Activated CD4-positive, alpha-beta T cell treated with anti-CD3 and anti-CD28 coated beads for 36 hours (primary cell): ENCODE results near the gene CUL2. TPM values are rescaled to one million over a fixed set of nuclear protein-coding genes. Genes with fewer than 3 reads are reported as not detected.

ENCODE experiments used
- ATAC-seq: fragments of 200-7000 bp; cut with Tn5 transposase; one replicate; pipeline ENCODE4 v1.10.0; 2021; ENCODE audit warnings: mild to moderate bottlenecking, moderate library complexity
- CTCF ChIA-PET: fragments of 350-600 bp; sonication (Branson Sonifier 250); formaldehyde crosslinking; loops from one replicate; lab custom pipeline; 2021; ENCODE audit warnings: antibody characterized with exemption; lab: Charles Lee
- POLR2A ChIA-PET: fragments of 350-600 bp; sonication (Branson Sonifier 250); formaldehyde crosslinking; loops from one replicate; lab custom pipeline; 2021; ENCODE audit warnings: antibody characterized with exemption, inconsistent platforms; lab: Charles Lee
- DNase-seq: peaks from one replicate; pipeline ENCODE4 v3.0.0-alpha.2; 2020
- H3K27ac Mint-ChIP-seq: one replicate; pipeline ENCODE4 v1.8.0; 2021; ENCODE audit warnings: mixed read lengths
- H3K27me3 Mint-ChIP-seq: one replicate; pipeline ENCODE4 v1.8.0; 2021; ENCODE audit warnings: mixed read lengths
- H3K36me3 Mint-ChIP-seq: one replicate; pipeline ENCODE4 v1.8.0; 2021; ENCODE audit warnings: low read depth, mixed read lengths
- H3K4me1 Mint-ChIP-seq: one replicate; pipeline ENCODE4 v1.8.0; 2021; ENCODE audit warnings: mixed read lengths
- H3K4me3 Mint-ChIP-seq: one replicate; pipeline ENCODE4 v1.8.0; 2021; ENCODE audit warnings: mild to moderate bottlenecking, moderate library complexity, mixed read lengths
- H3K9me3 Mint-ChIP-seq: one replicate; pipeline ENCODE4 v1.8.0; 2021; ENCODE audit warnings: low read depth, mixed read lengths
- intact Hi-C, 2 experiments: fragments of 100-400 bp; cut with DNase I in 1 of 2; cut with micrococcal nuclease in 1 of 2; formaldehyde crosslinking; loops; one replicate each; pipeline versions ENCODE4 v1.14.2 to v1.15.1; 2022 to 2024; cut with DNase I, micrococcal nuclease
- microRNA-seq: library from miRNA; unstranded; fragments of <30 nt; microRNA quantifications from one replicate; pipeline ENCODE4 v1.2.0, GENCODE V29; 2021; ENCODE audit warnings: borderline replicate concordance
- total RNA-seq, 2 experiments: library from RNA; stranded (reverse); gene quantifications; one replicate each; pipeline ENCODE4 v1.2.3, GENCODE V29; 2021

Gene CUL2
- total RNA-seq, 2 experiments from 2014 or later, result 42.7 to 45.3 TPM

DNA sequence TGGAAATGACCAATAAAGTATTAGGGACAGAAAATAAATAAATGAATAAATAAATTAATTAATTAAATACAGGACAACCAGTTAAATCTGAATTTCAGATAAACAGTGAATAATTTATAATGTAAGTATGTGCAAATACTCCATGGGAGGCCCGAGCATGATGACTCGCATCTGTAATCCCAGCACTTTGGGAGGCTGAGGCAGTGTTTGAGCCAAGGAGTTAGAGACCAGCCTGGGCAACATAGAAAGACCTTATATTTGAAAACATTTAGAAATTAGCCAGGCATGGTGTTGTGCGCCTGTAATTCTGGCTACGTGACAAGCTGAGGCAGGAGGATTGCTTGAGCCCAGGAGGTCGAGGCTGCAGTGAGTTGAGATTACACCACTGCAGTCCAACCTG lies 123.7 kb downstream of the CUL2 start:
- H3K4me1 Mint-ChIP-seq, result no peaks in the 10 kb centered on the region
- no peak overlapping the region for H3K27ac Mint-ChIP-seq
- ChIA-PET CTCF (interaction anchor here (0.6 kb wide), 1 partner anchor 25 kb away, joined by 3 read pairs; no protein-coding TSS in a partner anchor), POLR2A (no interaction called here)
- ATAC-seq, result no peak
- DNase-seq, result no peak
- H3K4me3 Mint-ChIP-seq, result no peak overlapping the region
- H3K36me3 Mint-ChIP-seq, result no peaks in the 10 kb centered on the region
- intact Hi-C loops, result no loop called here
- peaks cover 5% of the 10 kb centered on the region for H3K27me3 Mint-ChIP-seq
- no peaks in the 10 kb centered on the region for H3K9me3 Mint-ChIP-seq

DNA sequence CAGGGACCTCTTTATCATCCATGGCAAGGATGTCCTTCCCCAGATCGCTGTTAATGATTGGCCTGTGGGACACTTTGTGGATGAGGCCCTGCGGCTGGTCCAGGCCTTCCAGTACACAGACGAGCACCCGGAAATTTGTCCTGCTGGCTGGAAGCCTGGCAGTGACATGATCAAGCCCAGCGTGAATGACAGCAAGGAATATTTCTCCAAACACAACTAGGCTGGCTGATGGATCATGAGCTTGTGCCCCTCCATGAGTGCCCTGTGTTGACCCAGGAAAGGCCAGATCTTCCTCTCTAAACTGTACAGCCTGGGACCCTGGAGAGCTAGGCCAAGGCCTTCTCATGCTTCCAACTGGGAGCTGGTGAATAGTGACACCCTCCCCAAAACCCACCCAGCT lies 124.1 kb downstream of the CUL2 start:
- Mint-ChIP-seq H3K9me3 (no peaks in the 10 kb centered on the region), H3K27ac (no peak overlapping the region), H3K4me3 (no peak overlapping the region), H3K36me3 (no peaks in the 10 kb centered on the region), H3K27me3 (peaks cover 5% of the 10 kb centered on the region), H3K4me1 (no peaks in the 10 kb centered on the region)
- DNase-seq (no peak), ATAC-seq (no peak)
- ChIA-PET POLR2A (no interaction called here), CTCF (interaction anchor here (0.6 kb wide), 1 partner anchor 25 kb away, joined by 3 read pairs; no protein-coding TSS in a partner anchor)
- intact Hi-C loops, result no loop called here

DNA sequence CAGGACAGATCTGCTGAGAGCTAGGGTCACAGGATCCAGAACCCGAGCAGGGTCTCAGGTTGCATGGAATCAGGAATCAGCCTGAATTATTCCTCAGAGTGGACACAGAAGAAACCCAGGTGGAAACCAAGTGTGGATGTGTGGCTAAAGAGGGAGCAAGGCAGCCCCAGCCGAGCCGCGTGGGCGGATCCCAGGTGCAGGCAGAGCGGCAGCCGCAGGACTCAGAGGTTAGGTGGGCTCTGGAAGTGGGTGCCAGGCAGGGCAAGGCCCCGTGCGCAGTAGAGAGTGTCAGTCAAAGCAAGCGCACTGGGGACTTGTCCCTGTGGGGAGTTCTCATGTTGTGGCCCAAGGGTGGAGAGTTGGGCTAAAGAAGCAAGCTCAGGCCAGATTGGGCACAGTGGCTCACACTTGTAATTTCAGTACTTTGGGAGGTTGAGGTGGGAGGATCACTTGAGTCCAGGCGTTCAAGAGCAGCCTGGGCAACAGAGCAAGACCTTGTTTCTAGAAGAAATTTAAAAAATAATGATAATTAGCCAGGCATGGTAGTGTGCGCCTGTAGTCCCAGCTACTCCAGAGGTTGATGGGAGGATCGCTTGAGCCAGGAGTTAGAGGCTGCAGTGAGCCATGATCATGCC lies 125.9 kb downstream of the CUL2 start:
- no peak for ATAC-seq

DNA sequence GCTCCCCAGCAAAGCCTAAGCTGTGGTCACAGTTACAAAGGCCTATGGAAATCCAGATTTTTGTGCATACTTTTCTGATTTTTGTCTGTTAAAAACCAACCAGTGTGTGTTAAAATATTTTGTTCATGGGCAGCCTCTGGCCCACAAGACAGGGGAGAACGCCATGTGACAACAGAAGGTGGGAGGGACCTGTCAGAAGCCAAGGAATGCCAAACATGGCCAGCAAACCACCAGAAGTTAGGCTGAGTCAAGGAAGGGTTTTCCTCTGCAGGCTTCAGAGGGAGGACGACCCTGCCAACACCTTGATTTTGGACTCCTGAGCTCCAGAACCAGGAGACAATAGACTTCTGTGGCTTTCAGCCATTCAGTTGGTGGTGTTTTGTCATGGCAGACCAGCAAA lies 127.3 kb downstream of the CUL2 start:
- no peak overlapping the region for H3K27ac Mint-ChIP-seq
- H3K4me1 Mint-ChIP-seq, result no peaks in the 10 kb centered on the region

More for the DNA sequence above, 125.9 kb downstream of the CUL2 start:
- Mint-ChIP-seq H3K27me3 (no peaks in the 10 kb centered on the region), H3K9me3 (no peaks in the 10 kb centered on the region), H3K4me1 (no peaks in the 10 kb centered on the region), H3K27ac (no peak overlapping the region), H3K36me3 (no peaks in the 10 kb centered on the region), H3K4me3 (no peak overlapping the region)
- intact Hi-C loops, result no loop called here
- ChIA-PET CTCF (interaction anchor here (0.6 kb wide), 1 partner anchor 30 kb away, joined by 5 read pairs; no protein-coding TSS in a partner anchor), POLR2A (no interaction called here)
- no peak for DNase-seq

DNA sequence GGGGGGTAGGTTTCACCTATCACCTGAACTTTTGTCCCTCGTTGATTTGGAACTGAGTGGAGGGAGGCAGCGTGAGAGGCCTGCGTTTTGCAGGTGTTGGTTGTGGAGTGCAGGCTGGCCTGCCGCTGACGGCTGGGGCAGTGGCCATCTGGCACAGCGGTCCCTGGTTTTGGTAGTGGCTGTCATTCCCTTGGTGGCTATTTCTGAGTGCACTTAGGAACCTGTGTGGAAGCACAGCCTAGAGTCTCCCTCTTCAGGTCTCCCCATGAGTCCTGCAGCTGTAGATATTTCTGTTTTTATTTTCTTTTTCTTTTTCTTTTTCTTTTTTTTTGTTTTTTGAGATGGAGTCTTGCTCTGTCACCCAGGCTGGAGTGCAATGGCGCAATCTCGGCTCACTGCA lies 129.2 kb downstream of the CUL2 start:
- Mint-ChIP-seq H3K27ac (no peak overlapping the region), H3K9me3 (no peaks in the 10 kb centered on the region), H3K36me3 (no peaks in the 10 kb centered on the region), H3K4me1 (no peaks in the 10 kb centered on the region), H3K27me3 (no peaks in the 10 kb centered on the region), H3K4me3 (no peak overlapping the region)
- ChIA-PET POLR2A (no interaction called here), CTCF (no interaction called here)
- intact Hi-C loops, result no loop called here
- no peak for DNase-seq
- ATAC-seq, result no peak

More for the DNA sequence above, 127.3 kb downstream of the CUL2 start:
- no peaks in the 10 kb centered on the region for H3K27me3 Mint-ChIP-seq
- ChIA-PET CTCF (interaction anchor here (0.6 kb wide), 1 partner anchor 235 kb away, joined by 3 read pairs; no protein-coding TSS in a partner anchor), POLR2A (no interaction called here)
- no peaks in the 10 kb centered on the region for H3K9me3 Mint-ChIP-seq
- no peak for DNase-seq
- no peaks in the 10 kb centered on the region for H3K36me3 Mint-ChIP-seq
- H3K4me3 Mint-ChIP-seq, result no peak overlapping the region
- intact Hi-C loops, result no loop called here
- ATAC-seq, result no peak

DNA sequence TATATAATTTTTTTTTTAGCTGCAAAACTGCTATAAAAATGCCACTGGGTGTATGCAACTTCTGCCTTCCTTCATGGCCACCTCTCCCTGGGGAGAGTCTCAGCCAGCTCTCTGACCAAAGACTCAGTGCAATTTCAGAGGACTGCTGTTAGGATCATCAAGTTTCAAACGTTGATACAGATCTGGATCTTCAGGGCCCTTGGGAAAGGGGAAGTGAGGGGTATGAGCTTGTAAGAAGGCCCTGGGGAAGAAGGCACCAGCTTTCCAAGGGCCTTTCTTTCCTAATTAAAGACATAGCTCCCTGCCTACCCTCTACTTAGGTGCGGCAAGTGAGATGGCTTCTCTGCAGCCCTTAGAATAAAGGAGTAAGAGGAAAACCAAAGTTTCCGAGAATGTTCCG lies 130.4 kb downstream of the CUL2 start:
- ChIA-PET POLR2A (no interaction called here), CTCF (interaction anchor here (0.7 kb wide), 1 partner anchor 33 kb away, joined by 4 read pairs; no protein-coding TSS in a partner anchor)
- Mint-ChIP-seq H3K9me3 (no peaks in the 10 kb centered on the region), H3K4me1 (no peaks in the 10 kb centered on the region), H3K27ac (no peak overlapping the region), H3K27me3 (no peaks in the 10 kb centered on the region), H3K4me3 (no peak overlapping the region), H3K36me3 (no peaks in the 10 kb centered on the region)
- no peak for DNase-seq
- no peak for ATAC-seq
- intact Hi-C loops, result no loop called here

DNA sequence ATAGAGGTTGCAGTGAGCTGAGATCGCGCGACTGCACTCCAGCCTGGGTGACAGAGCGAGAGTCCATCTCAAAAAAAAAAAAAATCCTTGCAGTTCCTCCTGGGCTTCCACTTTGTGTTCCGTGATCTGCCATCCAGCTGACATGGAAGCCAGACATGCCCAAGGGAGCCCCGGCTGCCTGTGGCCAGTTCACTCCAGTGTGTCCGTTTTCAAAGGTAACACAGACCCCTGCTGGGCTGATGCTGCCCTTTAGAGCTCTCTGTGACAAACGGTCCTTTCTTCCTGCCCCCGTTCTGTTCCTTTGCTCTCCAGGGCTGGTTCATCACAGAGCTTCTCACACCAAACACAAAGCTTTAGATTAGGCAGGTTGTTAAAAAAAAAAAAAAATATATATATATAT lies 130.8 kb downstream of the CUL2 start:
- ChIA-PET POLR2A (no interaction called here), CTCF (interaction anchor here (0.7 kb wide), 1 partner anchor 34 kb away, joined by 4 read pairs; no protein-coding TSS in a partner anchor)
- H3K9me3 Mint-ChIP-seq, result no peaks in the 10 kb centered on the region

More for the DNA sequence above, 130.8 kb downstream of the CUL2 start:
- no peak for ATAC-seq
- Mint-ChIP-seq H3K4me1 (no peaks in the 10 kb centered on the region), H3K27me3 (no peaks in the 10 kb centered on the region), H3K36me3 (no peaks in the 10 kb centered on the region), H3K27ac (no peak overlapping the region), H3K4me3 (no peak overlapping the region)
- intact Hi-C loops, result no loop called here
- no peak for DNase-seq

Small RNAs within 50 kb of the gene (microRNA-seq; reads per million reads assigned to microRNA genes)
- gene MIR3611, result 9.2 reads per million, percentile 28 among the genes with 10 or more reads in this experiment

Other genes starting within 250 kb of the CUL2 start
- gene CREM, start 36.5 kb upstream of the CUL2 start, total RNA-seq, result 100 to 1,000 TPM; 106 to 126 TPM
- gene CCNY, start 246.2 kb upstream of the CUL2 start, total RNA-seq, result 10 to 100 TPM; 49.4 to 54.0 TPM